BE2C (cell line): ENCODE results near the gene TMEM80.
"Not testable (repeated sequence)": the region's sequence is repeated elsewhere in the genome, so short reads cannot be mapped to it uniquely, and the experiment has no call there.

Experiments used
- DNase-seq: peaks from one replicate; pipeline ENCODE4 v3.0.0-alpha.2; 2020
- H3K27me3 ChIP-seq: fragments of 250-450 bp; sonication (Bioruptor Pico); 2 replicates; pipeline ENCODE4 v1.5.1; 2020; ENCODE audit warnings: mild to moderate bottlenecking
- H3K36me3 ChIP-seq: fragments of 250-450 bp; sonication (Bioruptor Pico); 2 replicates; pipeline ENCODE4 v1.5.1; 2020; ENCODE audit warnings: mild to moderate bottlenecking
- H3K4me1 ChIP-seq: fragments of 250-450 bp; sonication (Bioruptor Pico); 2 replicates; pipeline ENCODE4 v1.5.1; 2020
- H3K4me3 ChIP-seq: 2 replicates; pipeline ENCODE4 v1.5.1; 2011; ENCODE audit warnings: low read depth, low read length
- H3K9me3 ChIP-seq: fragments of 250-450 bp; sonication (Bioruptor Pico); 2 replicates; pipeline ENCODE4 v1.5.1; 2020
- CTCF ChIP-seq: IDR thresholded peaks from 2 replicates; pipeline ENCODE4 v1.5.1; 2012; ENCODE audit warnings: mild to moderate bottlenecking, low read depth, low read length

Gene TMEM80

GRCh38 chr11:686451-687243 lies 9.0 kb upstream of the TMEM80 start:
- Histone ChIP-seq H3K4me1 (no peaks in the 10 kb centered on the region), H3K9me3 (no peaks in the 10 kb centered on the region), H3K36me3 (peaks cover 4% of the 10 kb centered on the region), H3K27me3 (no peaks in the 10 kb centered on the region), H3K4me3 (no peak overlapping the region)
- no peak for DNase-seq
- TF ChIP-seq CTCF, result no peak

- no peak for TF ChIP-seq CTCF
- no peaks in the 10 kb centered on the region for H3K9me3 ChIP-seq
- H3K4me1 ChIP-seq, result no peaks in the 10 kb centered on the region
- H3K36me3 ChIP-seq, result peaks cover 4% of the 10 kb centered on the region
- H3K4me3 ChIP-seq, result no peak overlapping the region
- no peaks in the 10 kb centered on the region for H3K27me3 ChIP-seq
- no peak for DNase-seq
These were observed 7.9 kb upstream of the TMEM80 start for GRCh38 chr11:687751-688150.

- no peaks in the 10 kb centered on the region for H3K4me1 ChIP-seq
- no peak overlapping the region for H3K4me3 ChIP-seq
- H3K9me3 ChIP-seq, result no peaks in the 10 kb centered on the region
- H3K36me3 ChIP-seq, result peaks cover 1% of the 10 kb centered on the region
- no peak for DNase-seq
- no peak for TF ChIP-seq CTCF
- H3K27me3 ChIP-seq, result no peaks in the 10 kb centered on the region
These were observed 6.9 kb upstream of the TMEM80 start for GRCh38 chr11:688681-689080.

- Histone ChIP-seq H3K4me3 (no peak overlapping the region), H3K27me3 (no peaks in the 10 kb centered on the region), H3K36me3 (no peaks in the 10 kb centered on the region; the same call in none of the 2 replicates), H3K4me1 (no peaks in the 10 kb centered on the region), H3K9me3 (no peaks in the 10 kb centered on the region)
- DNase-seq, result no peak
- no peak for TF ChIP-seq CTCF
These were observed 6.0 kb upstream of the TMEM80 start for GRCh38 chr11:689625-690024.

GRCh38 chr11:690244-690643 lies 5.4 kb upstream of the TMEM80 start:
- not testable (repeated sequence) for H3K4me1 ChIP-seq, H3K27me3 ChIP-seq, H3K4me3 ChIP-seq, H3K36me3 ChIP-seq, DNase-seq, H3K9me3 ChIP-seq

GRCh38 chr11:690738-691633 lies 4.6 kb upstream of the TMEM80 start:
- H3K27me3 ChIP-seq, result no peaks in the 10 kb centered on the region
- no peak for TF ChIP-seq CTCF
- no peaks in the 10 kb centered on the region for H3K4me1 ChIP-seq
- H3K36me3 ChIP-seq, result no peaks in the 10 kb centered on the region; the same call in 1 of the 2 replicates
- H3K4me3 ChIP-seq, result no peak overlapping the region
- no peaks in the 10 kb centered on the region for H3K9me3 ChIP-seq
- no peak for DNase-seq
